ENCODE results near the gene MAP3K7CL.
"Not testable (repeated sequence)": the region's sequence is repeated elsewhere in the genome, so short reads cannot be mapped to it uniquely, and the experiment has no call there.

The MAP3K7CL gene

DNA sequence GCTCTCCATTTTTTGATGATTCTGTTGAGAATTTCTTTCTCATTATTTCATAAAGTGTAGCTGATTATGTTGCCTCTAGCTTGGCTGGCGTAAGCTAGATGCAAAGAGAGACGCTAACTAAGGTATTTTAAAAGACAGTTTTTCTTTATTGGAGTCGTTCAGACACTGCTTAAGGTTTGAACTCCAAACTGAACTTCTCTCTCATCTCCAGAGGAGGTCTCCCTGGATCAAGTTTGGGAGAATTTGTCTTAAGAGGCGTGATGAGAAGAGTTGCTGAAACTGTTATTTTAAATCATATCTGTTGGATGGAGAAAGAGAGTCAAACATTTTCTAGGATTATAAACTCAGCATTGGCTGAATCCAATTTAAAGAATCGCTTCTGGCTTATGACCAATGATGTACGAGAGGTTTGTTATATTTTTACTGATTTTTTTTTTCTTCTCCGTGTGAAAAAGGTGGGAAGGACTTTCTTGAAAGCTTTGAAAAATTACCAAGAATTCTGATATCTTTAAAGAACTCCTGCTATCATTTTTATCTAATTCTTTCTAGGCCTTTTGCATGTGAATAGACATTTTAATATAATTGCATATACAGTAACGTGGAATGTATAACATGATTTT, 34.0 kb downstream of the MAP3K7CL start:
- Histone ChIP-seq H3K9me3 (ENCODE audit: control insufficient read depth in 5 of 5, low read length in 5 of 5) (no peaks in the 10 kb centered on the region), H3K9ac (ENCODE audit: low read length in 5 of 5) (no peak overlapping the region), H3K27ac (ENCODE audit: low read depth, low read length) (peak overlapping the region; percentile 67), H3K4me3 (ENCODE audit: low read depth in 1 of 5, low read length in 5 of 5) (no peak overlapping the region), H3K4me1 (ENCODE audit: control insufficient read depth in 5 of 5, insufficient read depth in 5 of 5, low read length in 5 of 5) (peaks cover 1 to 19% (median 9%) of the 10 kb centered on the region in 5 donors), H3K27me3 (ENCODE audit: control insufficient read depth in 5 of 5, insufficient read depth in 4 of 5, low read length in 5 of 5) (no peaks in the 10 kb centered on the region), H3K36me3 (ENCODE audit: control insufficient read depth in 5 of 5, insufficient read depth in 5 of 5, low read length in 5 of 5) (no peaks in the 10 kb centered on the region)

DNA sequence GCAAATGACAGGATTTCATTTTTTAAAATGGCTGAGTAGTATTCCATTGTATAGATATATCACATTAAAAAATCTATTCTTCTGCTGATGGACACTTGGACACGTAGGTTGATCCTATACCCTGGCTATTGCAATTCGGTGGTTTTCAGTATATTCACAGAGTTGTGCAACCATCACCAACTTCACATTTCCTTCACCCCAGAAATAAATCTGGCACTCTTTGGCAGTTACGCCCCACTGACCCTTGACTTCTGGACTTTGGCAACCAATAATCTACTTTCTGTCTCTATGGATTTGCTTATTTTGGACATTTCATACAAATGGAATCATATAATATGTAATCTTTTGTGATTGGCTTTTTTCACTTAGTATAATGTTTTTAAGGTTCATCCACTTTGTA, 35.9 kb downstream of the MAP3K7CL start:
- Histone ChIP-seq H3K27me3 (ENCODE audit: control insufficient read depth in 5 of 5, insufficient read depth in 4 of 5, low read length in 5 of 5) (no peaks in the 10 kb centered on the region), H3K36me3 (ENCODE audit: control insufficient read depth in 5 of 5, insufficient read depth in 5 of 5, low read length in 5 of 5) (no peaks in the 10 kb centered on the region), H3K9ac (ENCODE audit: low read length in 5 of 5) (no peak overlapping the region), H3K27ac (ENCODE audit: low read depth, low read length) (no peak overlapping the region), H3K4me3 (ENCODE audit: low read depth in 1 of 5, low read length in 5 of 5) (no peak overlapping the region), H3K4me1 (ENCODE audit: control insufficient read depth in 5 of 5, insufficient read depth in 5 of 5, low read length in 5 of 5) (peaks cover 1 to 19% (median 9%) of the 10 kb centered on the region in 5 donors), H3K9me3 (ENCODE audit: control insufficient read depth in 5 of 5, low read length in 5 of 5) (no peaks in the 10 kb centered on the region)

DNA sequence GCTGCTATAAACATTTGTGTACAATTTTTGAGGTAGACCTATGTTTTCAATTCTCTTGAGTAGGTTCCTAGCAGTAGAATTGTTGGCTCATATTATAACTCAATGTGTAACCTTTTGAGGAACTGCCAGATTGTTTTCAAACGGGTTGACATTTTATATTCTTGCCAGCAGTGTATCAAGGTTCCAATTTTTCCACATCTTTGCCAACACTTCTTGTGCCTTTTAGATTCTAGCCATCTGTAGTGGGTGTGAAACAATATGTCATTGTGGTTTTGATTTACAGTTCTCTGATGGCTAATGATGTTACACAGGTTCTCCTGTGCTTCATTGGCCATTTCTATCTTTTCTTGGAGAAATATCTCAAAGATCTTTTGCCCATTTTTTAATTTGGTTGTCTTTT, 36.4 kb downstream of the MAP3K7CL start:
- peaks cover 1 to 19% (median 9%) of the 10 kb centered on the region in 5 donors for H3K4me1 ChIP-seq (ENCODE audit: control insufficient read depth in 5 of 5, insufficient read depth in 5 of 5, low read length in 5 of 5)
- H3K27me3 ChIP-seq (ENCODE audit: control insufficient read depth in 5 of 5, insufficient read depth in 4 of 5, low read length in 5 of 5) = no peaks in the 10 kb centered on the region
- no peak overlapping the region for H3K27ac ChIP-seq (ENCODE audit: low read depth, low read length)
- no peaks in the 10 kb centered on the region for H3K36me3 ChIP-seq (ENCODE audit: control insufficient read depth in 5 of 5, insufficient read depth in 5 of 5, low read length in 5 of 5)
- no peaks in the 10 kb centered on the region for H3K9me3 ChIP-seq (ENCODE audit: control insufficient read depth in 5 of 5, low read length in 5 of 5)
- H3K9ac ChIP-seq (ENCODE audit: low read length in 5 of 5) = no peak overlapping the region
- no peak overlapping the region for H3K4me3 ChIP-seq (ENCODE audit: low read depth in 1 of 5, low read length in 5 of 5)

DNA sequence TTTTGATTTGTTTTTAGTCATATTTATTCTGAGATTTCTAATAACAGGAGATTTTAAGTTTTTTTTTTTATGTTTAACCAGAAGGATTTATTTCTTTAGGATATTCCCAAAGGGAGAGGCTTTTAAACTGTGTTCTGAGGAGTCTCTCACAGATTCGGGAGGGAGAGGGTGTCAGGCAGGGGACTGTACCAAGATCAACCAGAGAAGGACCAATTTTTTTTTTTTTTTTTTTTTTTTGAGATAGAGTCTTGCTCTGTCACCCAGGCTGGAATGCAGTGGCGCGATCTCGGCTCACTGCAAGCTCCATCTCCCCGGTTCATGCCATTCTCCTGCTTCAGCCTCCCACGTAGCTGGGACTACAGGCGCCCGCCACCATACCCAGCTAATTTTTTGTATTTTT, 37.0 kb downstream of the MAP3K7CL start:
- H3K27me3 ChIP-seq (ENCODE audit: control insufficient read depth in 5 of 5, insufficient read depth in 4 of 5, low read length in 5 of 5); H3K4me3 ChIP-seq (ENCODE audit: low read depth in 1 of 5, low read length in 5 of 5); H3K9me3 ChIP-seq (ENCODE audit: control insufficient read depth in 5 of 5, low read length in 5 of 5); H3K9ac ChIP-seq (ENCODE audit: low read length in 5 of 5); H3K36me3 ChIP-seq (ENCODE audit: control insufficient read depth in 5 of 5, insufficient read depth in 5 of 5, low read length in 5 of 5); H3K27ac ChIP-seq (ENCODE audit: low read depth, low read length): not testable (repeated sequence)
- peaks cover 1 to 19% (median 9%) of the 10 kb centered on the region in 5 donors for H3K4me1 ChIP-seq (ENCODE audit: control insufficient read depth in 5 of 5, insufficient read depth in 5 of 5, low read length in 5 of 5)

DNA sequence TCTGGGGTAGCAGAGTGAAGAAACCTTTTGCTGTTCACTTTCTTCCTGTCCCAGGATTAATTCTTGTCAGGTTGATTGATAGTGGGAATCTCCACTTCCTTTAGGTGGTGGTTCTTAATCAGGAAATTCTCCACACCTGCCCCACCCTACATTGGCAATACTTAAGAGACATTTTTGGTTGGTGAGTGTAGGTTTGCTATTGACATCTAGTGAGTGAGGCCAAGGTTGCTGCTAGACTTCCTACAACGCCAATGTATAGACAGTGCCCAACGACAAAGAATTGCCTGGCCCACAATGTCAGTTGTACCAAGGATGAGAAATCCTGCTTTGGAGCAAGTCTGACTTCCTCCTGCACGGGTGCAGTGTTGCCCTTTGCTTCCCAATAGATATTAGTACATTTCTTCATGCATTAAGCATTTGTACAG, 38.5 kb downstream of the MAP3K7CL start:
- Histone ChIP-seq H3K36me3 (ENCODE audit: control insufficient read depth in 5 of 5, insufficient read depth in 5 of 5, low read length in 5 of 5) (no peaks in the 10 kb centered on the region), H3K9me3 (ENCODE audit: control insufficient read depth in 5 of 5, low read length in 5 of 5) (no peaks in the 10 kb centered on the region), H3K4me3 (ENCODE audit: low read depth in 1 of 5, low read length in 5 of 5) (no peak overlapping the region), H3K9ac (ENCODE audit: low read length in 5 of 5) (no peak overlapping the region), H3K27ac (ENCODE audit: low read depth, low read length) (no peak overlapping the region), H3K27me3 (ENCODE audit: control insufficient read depth in 5 of 5, insufficient read depth in 4 of 5, low read length in 5 of 5) (no peaks in the 10 kb centered on the region), H3K4me1 (ENCODE audit: control insufficient read depth in 5 of 5, insufficient read depth in 5 of 5, low read length in 5 of 5) (peaks cover 0 to 5% (median under 1%) of the 10 kb centered on the region in 5 donors)

DNA sequence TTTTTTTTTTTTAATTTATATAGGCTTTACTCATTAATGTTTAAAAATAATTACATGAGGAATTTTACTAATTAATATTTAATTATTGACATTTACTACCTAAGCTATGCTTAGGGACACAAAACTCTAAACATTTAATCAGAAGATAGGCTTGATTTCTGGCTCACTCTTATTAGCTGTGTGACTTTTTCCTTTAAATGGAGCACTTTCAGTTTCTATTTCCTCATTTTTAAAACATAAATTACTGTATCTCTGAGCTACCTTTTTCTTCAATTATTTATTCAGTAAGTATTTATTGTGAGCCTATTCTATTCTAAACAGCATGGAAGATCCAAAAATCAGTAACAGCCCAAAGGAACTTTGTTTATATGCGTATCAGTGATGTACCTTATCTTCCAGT, 40.5 kb downstream of the MAP3K7CL start:
- Histone ChIP-seq H3K27me3 (ENCODE audit: control insufficient read depth in 5 of 5, insufficient read depth in 4 of 5, low read length in 5 of 5) (no peaks in the 10 kb centered on the region), H3K9me3 (ENCODE audit: control insufficient read depth in 5 of 5, low read length in 5 of 5) (no peaks in the 10 kb centered on the region), H3K4me1 (ENCODE audit: control insufficient read depth in 5 of 5, insufficient read depth in 5 of 5, low read length in 5 of 5) (peaks cover 1 to 15% (median 12%) of the 10 kb centered on the region in 5 donors), H3K4me3 (ENCODE audit: low read depth in 1 of 5, low read length in 5 of 5) (no peak overlapping the region), H3K36me3 (ENCODE audit: control insufficient read depth in 5 of 5, insufficient read depth in 5 of 5, low read length in 5 of 5) (no peaks in the 10 kb centered on the region), H3K27ac (ENCODE audit: low read depth, low read length) (no peak overlapping the region), H3K9ac (ENCODE audit: low read length in 5 of 5) (no peak overlapping the region)

DNA sequence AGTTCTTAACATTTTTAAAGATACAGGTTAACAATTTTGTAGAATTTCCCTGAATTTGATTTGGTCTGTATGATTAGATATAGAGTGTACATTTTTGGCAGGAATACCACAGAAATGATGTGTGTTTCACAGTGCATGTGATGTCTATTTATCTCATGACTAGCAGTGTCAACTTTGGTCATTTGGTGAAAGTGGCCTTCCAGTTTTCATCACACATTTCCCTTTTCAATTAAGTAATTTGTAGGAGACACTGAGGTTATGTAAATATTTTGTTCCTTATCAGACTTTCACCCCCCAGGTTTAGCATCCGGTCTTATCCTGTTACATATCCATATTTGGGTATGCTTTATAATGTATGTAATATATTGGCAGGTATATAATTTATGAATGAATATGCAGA, 41.8 kb downstream of the MAP3K7CL start:
- no peaks in the 10 kb centered on the region for H3K9me3 ChIP-seq (ENCODE audit: control insufficient read depth in 5 of 5, low read length in 5 of 5)
- H3K27me3 ChIP-seq (ENCODE audit: control insufficient read depth in 5 of 5, insufficient read depth in 4 of 5, low read length in 5 of 5) = no peaks in the 10 kb centered on the region
- H3K4me1 ChIP-seq (ENCODE audit: control insufficient read depth in 5 of 5, insufficient read depth in 5 of 5, low read length in 5 of 5) = peaks cover 1 to 20% (median 12%) of the 10 kb centered on the region in 5 donors
- no peak overlapping the region for H3K27ac ChIP-seq (ENCODE audit: low read depth, low read length)
- H3K9ac ChIP-seq (ENCODE audit: low read length in 5 of 5) = no peak overlapping the region
- H3K4me3 ChIP-seq (ENCODE audit: low read depth in 1 of 5, low read length in 5 of 5) = no peak overlapping the region
- H3K36me3 ChIP-seq (ENCODE audit: control insufficient read depth in 5 of 5, insufficient read depth in 5 of 5, low read length in 5 of 5) = no peaks in the 10 kb centered on the region

DNA sequence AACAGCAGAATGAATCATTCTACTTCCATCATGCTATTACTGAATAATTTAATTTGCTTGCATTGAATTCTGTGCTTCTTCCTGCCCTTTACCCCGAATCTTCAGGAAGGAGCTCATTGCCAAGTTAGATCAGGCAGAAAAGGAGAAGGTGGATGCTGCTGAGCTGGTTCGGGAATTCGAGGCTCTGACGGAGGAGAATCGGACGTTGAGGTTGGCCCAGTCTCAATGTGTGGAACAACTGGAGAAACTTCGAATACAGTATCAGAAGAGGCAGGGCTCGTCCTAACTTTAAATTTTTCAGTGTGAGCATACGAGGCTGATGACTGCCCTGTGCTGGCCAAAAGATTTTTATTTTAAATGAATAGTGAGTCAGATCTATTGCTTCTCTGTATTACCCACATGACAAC, 44.2 kb downstream of the MAP3K7CL start:
- H3K9ac ChIP-seq (ENCODE audit: low read length in 5 of 5) = peak overlapping the region in 2 of 5 donors; percentile 32 to 38
- peak overlapping the region in 4 of 5 donors; percentile 21 to 48 (median 27) for H3K4me3 ChIP-seq (ENCODE audit: low read depth in 1 of 5, low read length in 5 of 5)
- H3K27me3 ChIP-seq (ENCODE audit: control insufficient read depth in 5 of 5, insufficient read depth in 4 of 5, low read length in 5 of 5) = no peaks in the 10 kb centered on the region
- H3K27ac ChIP-seq (ENCODE audit: low read depth, low read length) = peak overlapping the region; percentile 55
- H3K36me3 ChIP-seq (ENCODE audit: control insufficient read depth in 5 of 5, insufficient read depth in 5 of 5, low read length in 5 of 5) = no peaks in the 10 kb centered on the region
- H3K9me3 ChIP-seq (ENCODE audit: control insufficient read depth in 5 of 5, low read length in 5 of 5) = no peaks in the 10 kb centered on the region
- peaks cover 0 to 20% (median 12%) of the 10 kb centered on the region in 5 donors for H3K4me1 ChIP-seq (ENCODE audit: control insufficient read depth in 5 of 5, insufficient read depth in 5 of 5, low read length in 5 of 5)

DNA sequence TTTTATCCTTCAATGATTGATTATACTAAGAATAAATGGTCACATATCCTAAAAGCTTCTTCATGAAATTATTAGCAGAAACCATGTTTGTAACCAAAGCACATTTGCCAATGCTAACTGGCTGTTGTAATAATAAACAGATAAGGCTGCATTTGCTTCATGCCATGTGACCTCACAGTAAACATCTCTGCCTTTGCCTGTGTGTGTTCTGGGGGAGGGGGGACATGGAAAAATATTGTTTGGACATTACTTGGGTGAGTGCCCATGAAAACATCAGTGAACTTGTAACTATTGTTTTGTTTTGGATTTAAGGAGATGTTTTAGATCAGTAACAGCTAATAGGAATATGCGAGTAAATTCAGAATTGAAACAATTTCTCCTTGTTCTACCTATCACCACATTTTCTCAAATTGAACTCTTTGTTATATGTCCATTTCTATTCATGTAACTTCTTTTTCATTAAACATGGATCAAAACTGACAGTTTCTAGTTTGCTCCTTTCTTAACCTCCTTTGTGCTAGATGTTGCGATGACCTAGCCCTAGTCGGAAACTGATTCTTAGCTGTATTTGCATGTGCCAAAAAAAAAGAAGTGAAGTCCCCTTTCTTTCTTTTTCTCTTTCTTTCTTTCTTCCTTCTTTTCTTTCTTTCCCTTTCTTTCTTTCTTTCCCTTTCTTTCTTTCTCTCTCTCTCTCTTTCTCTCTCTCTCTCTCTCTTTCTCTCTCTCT, 45.1 kb downstream of the MAP3K7CL start:
- Histone ChIP-seq H3K9ac (ENCODE audit: low read length in 5 of 5) (no peak overlapping the region), H3K9me3 (ENCODE audit: control insufficient read depth in 5 of 5, low read length in 5 of 5) (no peaks in the 10 kb centered on the region), H3K4me3 (ENCODE audit: low read depth in 1 of 5, low read length in 5 of 5) (no peak overlapping the region), H3K27ac (ENCODE audit: low read depth, low read length) (peak overlapping the region; percentile 55), H3K36me3 (ENCODE audit: control insufficient read depth in 5 of 5, insufficient read depth in 5 of 5, low read length in 5 of 5) (no peaks in the 10 kb centered on the region), H3K27me3 (ENCODE audit: control insufficient read depth in 5 of 5, insufficient read depth in 4 of 5, low read length in 5 of 5) (no peaks in the 10 kb centered on the region), H3K4me1 (ENCODE audit: control insufficient read depth in 5 of 5, insufficient read depth in 5 of 5, low read length in 5 of 5) (peaks cover 0 to 20% (median 12%) of the 10 kb centered on the region in 5 donors)

DNA sequence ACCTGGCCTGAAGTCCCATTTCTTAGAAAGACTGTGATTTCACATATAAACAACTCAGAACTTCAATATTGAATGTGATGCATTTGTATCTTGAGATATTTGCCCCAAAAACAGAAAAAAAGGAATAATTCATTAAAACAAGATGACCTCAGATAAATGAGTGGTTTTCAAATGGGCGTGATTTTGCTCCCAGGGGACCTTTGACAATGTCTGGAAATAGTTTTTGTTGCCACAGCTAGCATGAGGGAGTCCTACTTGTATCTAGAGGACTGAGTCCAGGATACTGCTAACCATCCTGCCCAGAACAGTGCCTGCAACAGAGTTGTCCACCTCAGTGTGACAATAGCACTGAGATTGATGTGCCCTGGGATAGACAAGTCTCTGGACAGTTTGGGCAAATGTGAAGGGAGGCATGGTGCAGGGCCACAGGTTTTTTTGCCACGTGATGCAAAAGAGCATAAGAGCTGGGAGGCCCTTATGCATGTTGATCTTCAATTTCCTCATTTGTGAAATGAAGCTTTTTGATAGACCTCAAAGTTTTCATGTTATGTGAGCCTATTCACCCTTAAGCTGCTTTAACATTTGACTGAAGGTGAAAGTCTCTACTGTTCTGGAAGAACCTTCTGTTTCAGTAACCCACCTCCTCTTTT, 46.2 kb downstream of the MAP3K7CL start:
- H3K4me1 ChIP-seq (ENCODE audit: control insufficient read depth in 5 of 5, insufficient read depth in 5 of 5, low read length in 5 of 5) = peaks cover 2 to 22% (median 12%) of the 10 kb centered on the region in 5 donors
- H3K27me3 ChIP-seq (ENCODE audit: control insufficient read depth in 5 of 5, insufficient read depth in 4 of 5, low read length in 5 of 5) = no peaks in the 10 kb centered on the region
- no peaks in the 10 kb centered on the region for H3K36me3 ChIP-seq (ENCODE audit: control insufficient read depth in 5 of 5, insufficient read depth in 5 of 5, low read length in 5 of 5)
- H3K9me3 ChIP-seq (ENCODE audit: control insufficient read depth in 5 of 5, low read length in 5 of 5) = no peaks in the 10 kb centered on the region
- peak overlapping the region; percentile 55 for H3K27ac ChIP-seq (ENCODE audit: low read depth, low read length)
- H3K4me3 ChIP-seq (ENCODE audit: low read depth in 1 of 5, low read length in 5 of 5) = no peak overlapping the region
- no peak overlapping the region for H3K9ac ChIP-seq (ENCODE audit: low read length in 5 of 5)
